HepG2 (cell line): Measurements from ENCODE around the gene C2orf49. TPM values are rescaled to one million over a fixed set of nuclear protein-coding genes. Genes with fewer than 3 reads are reported as not detected.

ENCODE experiments used
- JUN ChIP-seq: sonication (generic); formaldehyde crosslinking; IDR thresholded peaks from 2 replicates; pipeline ENCODE4 v1.4.0; 2020; ENCODE audit warnings: mild to moderate bottlenecking, missing genetic modification reagents
- ZC3H13 ChIP-seq: sonication (generic); formaldehyde crosslinking; IDR thresholded peaks from 2 replicates; pipeline ENCODE4 v1.8.1; 2023; ENCODE audit warnings: mild to moderate bottlenecking, missing genetic modification reagents, moderate library complexity
- ZNF318 ChIP-seq: sonication (generic); formaldehyde crosslinking; IDR thresholded peaks from 2 replicates; pipeline ENCODE4 v1.4.0; 2020; ENCODE audit warnings: mild to moderate bottlenecking, missing genetic modification reagents
- polyA plus RNA-seq, 8 experiments: library from polyadenylated mRNA; depleted of rRNA in 3 of 8; stranded (reverse) in 7 of 8; unstranded in 1 of 8; fragments of >200 nt; fragmentation: Illumina TruSeq in 4 of 8; extraction: Trizol in 4 of 8; gene quantifications; 2 replicates each; pipeline versions ENCODE4 v1.2.1 to v1.2.3, GENCODE V29; 2011 to 2016; ENCODE audit warnings: low read depth in 4 of 8, missing spikeins in 1 of 8, mixed read lengths in 1 of 8; ENCODE audit not compliant: insufficient read depth in 1 of 8
- total RNA-seq, 5 experiments: library from RNA; depleted of rRNA; stranded (reverse); fragments of >200 nt; fragmentation: Illumina TruSeq; extraction: Trizol; gene quantifications; 2 replicates each; pipeline ENCODE4 v1.2.3, GENCODE V29; 2016; ENCODE audit warnings: low read depth in 1 of 5

The C2orf49 gene
- total and polyA plus RNA-seq, 2 of the 13 experiments (the other 11 are each of a cell fraction or from before 2014, with no cell fraction given), result 24.7 to 28.8 TPM

GRCh38 chr2:105330681-105331375 is 6.5 kb upstream of the C2orf49 start (continued):
- 0 out of 2 replicates have a peak, but pooled peaks have one; percentile 23 for TF ChIP-seq ZNF318
- peak; percentile 41; the same call in 1 of the 2 replicates for TF ChIP-seq ZC3H13 (CRISPR knock-in tag)
- TF ChIP-seq JUN, result 0 out of 2 replicates have a peak, but pooled peaks have one; percentile 16
- TF ChIP-seq, all 625 proteins: peak for 10
